Astrocyte (in vitro differentiated cells and primary cell): ENCODE data around the gene HES2. TPM values are rescaled to one million over a fixed set of nuclear protein-coding genes. Genes with fewer than 3 reads are reported as not detected.
"Not testable (repeated sequence)": the region's sequence is repeated elsewhere in the genome, so short reads cannot be mapped to it uniquely, and the experiment has no call there.

ENCODE experiments used
- DNase-seq: peaks from one replicate; pipeline ENCODE4 v3.0.0-alpha.2; 2010; ENCODE audit warnings: low read depth
- FAIRE-seq: peaks from 2 replicates; lab custom pipeline; 2011; peaks lifted over from hg19 to GRCh38; lab: Jason Lieb, UNC
- H2AFZ ChIP-seq: 2 replicates; pipeline ENCODE4 v1.6.0; 2012; ENCODE audit warnings: low read depth, low read length, inconsistent platforms
- H3K27ac ChIP-seq: 2 replicates; pipeline ENCODE4 v1.5.1; 2011; ENCODE audit warnings: low read depth, low read length, inconsistent platforms
- H3K27me3 ChIP-seq: 2 replicates; pipeline ENCODE4 v1.6.0; 2011; ENCODE audit warnings: low read length, inconsistent platforms; ENCODE audit not compliant: insufficient read depth
- H3K36me3 ChIP-seq: 2 replicates; pipeline ENCODE4 v1.5.1; 2011; ENCODE audit warnings: low read length, inconsistent platforms; ENCODE audit not compliant: insufficient read depth
- H3K4me1 ChIP-seq: 2 replicates; pipeline ENCODE4 v1.5.1; 2011; ENCODE audit warnings: low read length, inconsistent platforms; ENCODE audit not compliant: insufficient read depth
- H3K4me2 ChIP-seq: 2 replicates; pipeline ENCODE4 v1.6.0; 2012; ENCODE audit warnings: low read length, inconsistent platforms
- H3K4me3 ChIP-seq: 2 replicates; pipeline ENCODE4 v1.5.1; 2011; ENCODE audit warnings: low read depth, mild to moderate bottlenecking, low read length, inconsistent platforms; ENCODE audit not compliant: insufficient read depth
- H3K79me2 ChIP-seq: 2 replicates; pipeline ENCODE4 v1.6.0; 2012; ENCODE audit warnings: mild to moderate bottlenecking, low read length, inconsistent platforms; ENCODE audit not compliant: insufficient read depth
- H3K9ac ChIP-seq: 2 replicates; pipeline ENCODE4 v1.6.0; 2012; ENCODE audit warnings: mild to moderate bottlenecking, low read length, inconsistent platforms
- H3K9me3 ChIP-seq: 2 replicates; pipeline ENCODE4 v1.5.1; 2012; ENCODE audit warnings: low read depth, mild to moderate bottlenecking, low read length, inconsistent platforms; ENCODE audit not compliant: insufficient read depth
- H4K20me1 ChIP-seq: 2 replicates; pipeline ENCODE4 v1.6.0; 2012; ENCODE audit warnings: low read length, inconsistent platforms; ENCODE audit not compliant: insufficient read depth
- H3K27ac Mint-ChIP-seq: one replicate; pipeline ENCODE4 v1.8.0; 2021; ENCODE audit warnings: mild to moderate bottlenecking, mixed read lengths; ENCODE audit not compliant: unreplicated experiment
- H3K27me3 Mint-ChIP-seq: one replicate; pipeline ENCODE4 v1.8.0; 2021; ENCODE audit warnings: low read depth, mixed read lengths; ENCODE audit not compliant: unreplicated experiment
- H3K36me3 Mint-ChIP-seq: one replicate; pipeline ENCODE4 v1.8.0; 2021; ENCODE audit warnings: low read depth, mixed read lengths; ENCODE audit not compliant: unreplicated experiment
- H3K4me1 Mint-ChIP-seq: one replicate; pipeline ENCODE4 v1.8.0; 2021; ENCODE audit warnings: low read depth, mixed read lengths; ENCODE audit not compliant: unreplicated experiment
- H3K4me3 Mint-ChIP-seq: one replicate; pipeline ENCODE4 v1.8.0; 2021; ENCODE audit warnings: mild to moderate bottlenecking, moderate library complexity, mixed read lengths; ENCODE audit not compliant: unreplicated experiment
- H3K9me3 Mint-ChIP-seq: one replicate; pipeline ENCODE4 v1.8.0; 2021; ENCODE audit warnings: mild to moderate bottlenecking, mixed read lengths; ENCODE audit not compliant: unreplicated experiment
- CTCF ChIP-seq: IDR thresholded peaks from 2 replicates; pipeline ENCODE4 v1.5.1; 2011; ENCODE audit warnings: low read depth, mild to moderate bottlenecking, inconsistent platforms, low read length, moderate library complexity; ENCODE audit not compliant: insufficient read depth
- EZH2 ChIP-seq: IDR thresholded peaks from 2 replicates; pipeline ENCODE4 v1.6.1; 2012; ENCODE audit warnings: mild to moderate bottlenecking, low read length, inconsistent platforms; ENCODE audit not compliant: insufficient read depth
- total RNA-seq: library from RNA; stranded (reverse); gene quantifications from 2 replicates; pipeline ENCODE4 v1.2.1, GENCODE V29; 2021

The HES2 gene
- total RNA-seq, 1 donor from 2014 or later = 3.0 TPM

- Mint-ChIP-seq H3K9me3 (no peaks in the 10 kb centered on the region), H3K4me1 (no peaks in the 10 kb centered on the region), H3K27ac (no peak overlapping the region), H3K4me3 (no peak overlapping the region), H3K36me3 (no peaks in the 10 kb centered on the region), H3K27me3 (peaks cover 59% of the 10 kb centered on the region)
- Histone ChIP-seq H3K9me3 (no peaks in the 10 kb centered on the region), H3K27me3 (peaks cover 7% of the 10 kb centered on the region), H3K27ac (no peak overlapping the region), H3K4me1 (peaks cover 3% of the 10 kb centered on the region), H3K4me3 (no peak overlapping the region), H3K9ac (no peak overlapping the region), H3K4me2 (no peak overlapping the region), H2AFZ (no peak overlapping the region), H3K79me2 (no peaks in the 10 kb centered on the region), H4K20me1 (peaks cover 3% of the 10 kb centered on the region), H3K36me3 (no peaks in the 10 kb centered on the region)
- TF ChIP-seq CTCF = no peak
- FAIRE-seq = no peak
- no peak for DNase-seq
These were observed 15.8 kb upstream of the HES2 start for GRCh38 chr1:6435547-6435946.

- TF ChIP-seq EZH2 (no peak), CTCF (no peak)
- H3K9ac ChIP-seq = no peak overlapping the region
- no peak overlapping the region for H2AFZ ChIP-seq
- H3K27me3 ChIP-seq = peaks cover 10% of the 10 kb centered on the region
- peaks cover 63% of the 10 kb centered on the region for H3K27me3 Mint-ChIP-seq
- H3K4me1 Mint-ChIP-seq = peaks cover 3% of the 10 kb centered on the region
- peaks cover 3% of the 10 kb centered on the region for H4K20me1 ChIP-seq
- no peak overlapping the region for H3K4me3 ChIP-seq
- FAIRE-seq = no peak
- H3K4me3 Mint-ChIP-seq = no peak overlapping the region
- no peak overlapping the region for H3K4me2 ChIP-seq
- peaks cover 3% of the 10 kb centered on the region for H3K4me1 ChIP-seq
- H3K9me3 Mint-ChIP-seq = no peaks in the 10 kb centered on the region
- H3K36me3 ChIP-seq = no peaks in the 10 kb centered on the region
- H3K79me2 ChIP-seq = no peaks in the 10 kb centered on the region
- H3K27ac ChIP-seq = no peak overlapping the region
- H3K27ac Mint-ChIP-seq = no peak overlapping the region
- no peaks in the 10 kb centered on the region for H3K9me3 ChIP-seq
- DNase-seq = no peak
- no peaks in the 10 kb centered on the region for H3K36me3 Mint-ChIP-seq
These were observed 15.4 kb upstream of the HES2 start for GRCh38 chr1:6435129-6435528.

- peaks cover 10% of the 10 kb centered on the region for H3K27me3 ChIP-seq
- H3K4me3 ChIP-seq = no peak overlapping the region
- no peak for FAIRE-seq
- Mint-ChIP-seq H3K4me3 (no peak overlapping the region), H3K27me3 (peaks cover 64% of the 10 kb centered on the region), H3K27ac (no peak overlapping the region), H3K4me1 (peaks cover 5% of the 10 kb centered on the region), H3K9me3 (no peaks in the 10 kb centered on the region), H3K36me3 (no peaks in the 10 kb centered on the region)
- H3K4me1 ChIP-seq = peaks cover 3% of the 10 kb centered on the region
- H3K4me2 ChIP-seq = no peak overlapping the region
- no peak for TF ChIP-seq EZH2
- TF ChIP-seq CTCF = no peak
- DNase-seq = no peak
- H4K20me1 ChIP-seq = peaks cover 3% of the 10 kb centered on the region
- H3K9ac ChIP-seq = no peak overlapping the region
- H2AFZ ChIP-seq = no peak overlapping the region
- no peaks in the 10 kb centered on the region for H3K36me3 ChIP-seq
- H3K27ac ChIP-seq = no peak overlapping the region
- no peaks in the 10 kb centered on the region for H3K79me2 ChIP-seq
- no peaks in the 10 kb centered on the region for H3K9me3 ChIP-seq
These were observed 14.5 kb upstream of the HES2 start for GRCh38 chr1:6434186-6434585.

- H3K27ac Mint-ChIP-seq, H3K36me3 ChIP-seq, H3K36me3 Mint-ChIP-seq, H4K20me1 ChIP-seq, H3K4me3 Mint-ChIP-seq, H3K4me1 ChIP-seq, DNase-seq, H3K9me3 Mint-ChIP-seq, H3K4me3 ChIP-seq, H3K79me2 ChIP-seq, FAIRE-seq, H3K4me1 Mint-ChIP-seq, H3K27ac ChIP-seq, H3K9ac ChIP-seq, H2AFZ ChIP-seq, H3K9me3 ChIP-seq, H3K4me2 ChIP-seq: not testable (repeated sequence)
- peaks cover 12% of the 10 kb centered on the region for H3K27me3 ChIP-seq
- H3K27me3 Mint-ChIP-seq = peaks cover 60% of the 10 kb centered on the region
These were observed 12.2 kb upstream of the HES2 start for GRCh38 chr1:6431645-6432579.
